Spleen (tissue), 11 donors: ENCODE data around the gene USH2A. TPM values are rescaled to one million over a fixed set of nuclear protein-coding genes. Genes with fewer than 3 reads are reported as not detected.

Experiments used
- DNase-seq: peaks from one replicate; pipeline ENCODE4 v3.0.0-alpha.2; 2020
- H3K27ac ChIP-seq, 8 donors: fragments of 200-600 bp; sonication (generic) in 7 of 8; 1 replicate in 4 of 8; 2 replicates in 4 of 8; pipeline versions ENCODE4 v1.5.0 to v1.8.0; 2016 to 2021; ENCODE audit warnings: inconsistent platforms in 4 of 8, mild to moderate bottlenecking in 4 of 8, moderate library complexity in 1 of 8
- H3K27me3 ChIP-seq, 7 donors: fragments of 200-600 bp; sonication (generic) in 6 of 7; replicated peaks in 1 of 7; 1 replicate in 4 of 7; 2 replicates in 3 of 7; pipeline versions ENCODE4 v1.5.0 to v1.8.0; 2016 to 2021; ENCODE audit warnings: inconsistent platforms in 3 of 7, mild to moderate bottlenecking in 1 of 7
- H3K36me3 ChIP-seq, 6 donors: fragments of 200-600 bp; sonication (generic) in 5 of 6; 1 replicate in 4 of 6; 2 replicates in 2 of 6; pipeline versions ENCODE4 v1.5.0 to v1.8.0; 2016 to 2021; ENCODE audit warnings: inconsistent platforms in 2 of 6
- H3K4me1 ChIP-seq, 6 donors: fragments of 200-600 bp; sonication (generic) in 5 of 6; 1 replicate in 3 of 6; 2 replicates in 3 of 6; pipeline versions ENCODE4 v1.5.0 to v1.8.0; 2016 to 2021; ENCODE audit warnings: inconsistent platforms in 3 of 6
- H3K4me3 ChIP-seq, 8 donors: fragments of 200-600 bp; sonication (generic) in 7 of 8; 1 replicate in 4 of 8; 2 replicates in 4 of 8; pipeline versions ENCODE4 v1.5.0 to v1.8.0; 2016 to 2021; ENCODE audit warnings: inconsistent platforms in 4 of 8, mild to moderate bottlenecking in 4 of 8, moderate library complexity in 2 of 8
- H3K9me3 ChIP-seq, 8 donors: fragments of 200-600 bp; sonication (generic) in 7 of 8; 1 replicate in 4 of 8; 2 replicates in 4 of 8; pipeline versions ENCODE4 v1.5.0 to v1.8.0; 2016 to 2021; ENCODE audit warnings: inconsistent platforms in 4 of 8
- POLR2A ChIP-seq, 3 donors: fragments of 450-650 bp; IDR thresholded peaks; one replicate each; pipeline ENCODE4 v1.5.1; 2017; ENCODE audit warnings: antibody characterized with exemption in 3 of 3, mild to moderate bottlenecking in 1 of 3
- POLR2AphosphoS5 ChIP-seq, 3 donors: sonication (generic); formaldehyde crosslinking; IDR thresholded peaks; one replicate each; pipeline ENCODE4 v1.5.1; 2017; ENCODE audit warnings: antibody characterized with exemption in 3 of 3
- WGBS, 5 donors: extraction: QIAGEN DNeasy Blood & Tissue Kit in 3 of 5; methylation state at CpG; one replicate each; pipeline versions ENCODE4 v1.1.5 to v1.1.7; 2013 to 2018; 5-methylcytosine and 5-hydroxymethylcytosine counted together
- intact Hi-C: fragments of 100-400 bp; cut with DNase I; formaldehyde crosslinking; loops from one replicate; pipeline ENCODE4 v1.15.0; 2023; ENCODE audit warnings: low total_unique reads
- polyA plus RNA-seq, 3 donors: library from polyadenylated mRNA; stranded (reverse); fragments of 200-250 nt; gene quantifications; one replicate each; pipeline ENCODE4 v1.2.1, GENCODE V29; 2013
- total RNA-seq, 7 donors: library from RNA; depleted of rRNA in 3 of 7; stranded (reverse); fragments of >200 nt in 3 of 7; fragmentation: NEBNext Ultra II Directional in 4 of 7; extraction: Animal tissue kit (Norgen Biotek cat#: 25700) in 4 of 7; gene quantifications; one replicate each; pipeline versions ENCODE4 v1.1.0 to v1.2.1, GENCODE V29; 2016 to 2021
- TF ChIP-seq, protein P1 (sequence below), 11 experiments: fragments of 200-600 bp in 7 of 11; fragments of 450-650 bp in 4 of 11; sonication (generic) in 4 of 11; IDR thresholded peaks in 8 of 11; conservative IDR thresholded peaks in 3 of 11; 1 replicate in 7 of 11; 2 replicates in 4 of 11; pipeline versions ENCODE4 v1.4.0 to v1.8.0; 2016 to 2021; ENCODE audit warnings: antibody characterized with exemption in 11 of 11, inconsistent platforms in 4 of 11, mild to moderate bottlenecking in 1 of 11
- donor health status: healthy with polysubstance abuse.
- donor health status: DM: no; HTN: no; CAD: no; lungs with moderate emphysema.
- donor health status: DM: no; HTN: no; CAD: no.
- donor health status: Bipolar disorder and iron deficiency.
- donor health status: healthy.
- donor health status: DM: no; HTN: no; CAD: no.
- donor health status: DM: yes; HTN: yes; CAD: no.

The USH2A gene
- total and polyA plus RNA-seq, 10 donors, result under 0.01 TPM; not detected in 9

DNA sequence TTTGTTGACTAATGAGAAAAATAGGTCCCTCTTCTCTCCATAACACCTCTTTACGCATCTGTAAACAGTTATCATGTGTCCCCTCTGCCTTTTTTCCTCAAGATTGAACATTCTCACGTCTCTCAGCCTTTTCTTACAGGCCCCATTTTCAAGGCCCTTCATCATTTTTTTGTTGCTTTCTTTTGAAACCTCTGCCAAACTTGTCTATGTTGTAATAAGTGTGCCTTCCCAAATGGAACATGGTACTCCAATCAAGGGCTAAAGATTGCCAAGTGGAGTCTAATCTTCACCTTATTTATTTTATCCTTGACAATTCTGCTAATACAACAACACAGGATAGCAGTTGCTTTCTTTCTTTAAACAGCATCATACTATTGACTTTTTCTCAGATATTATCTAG, 280.3 kb downstream of the USH2A start:
- TF ChIP-seq POLR2A (IDR thresholded peaks at IDR 0.05) (no peak), POLR2AphosphoS5 (IDR thresholded peaks at IDR 0.05) (no peak)
- TF ChIP-seq, protein P1, sequence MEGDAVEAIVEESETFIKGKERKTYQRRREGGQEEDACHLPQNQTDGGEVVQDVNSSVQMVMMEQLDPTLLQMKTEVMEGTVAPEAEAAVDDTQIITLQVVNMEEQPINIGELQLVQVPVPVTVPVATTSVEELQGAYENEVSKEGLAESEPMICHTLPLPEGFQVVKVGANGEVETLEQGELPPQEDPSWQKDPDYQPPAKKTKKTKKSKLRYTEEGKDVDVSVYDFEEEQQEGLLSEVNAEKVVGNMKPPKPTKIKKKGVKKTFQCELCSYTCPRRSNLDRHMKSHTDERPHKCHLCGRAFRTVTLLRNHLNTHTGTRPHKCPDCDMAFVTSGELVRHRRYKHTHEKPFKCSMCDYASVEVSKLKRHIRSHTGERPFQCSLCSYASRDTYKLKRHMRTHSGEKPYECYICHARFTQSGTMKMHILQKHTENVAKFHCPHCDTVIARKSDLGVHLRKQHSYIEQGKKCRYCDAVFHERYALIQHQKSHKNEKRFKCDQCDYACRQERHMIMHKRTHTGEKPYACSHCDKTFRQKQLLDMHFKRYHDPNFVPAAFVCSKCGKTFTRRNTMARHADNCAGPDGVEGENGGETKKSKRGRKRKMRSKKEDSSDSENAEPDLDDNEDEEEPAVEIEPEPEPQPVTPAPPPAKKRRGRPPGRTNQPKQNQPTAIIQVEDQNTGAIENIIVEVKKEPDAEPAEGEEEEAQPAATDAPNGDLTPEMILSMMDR (IDR thresholded peaks at IDR 0.05 in 8 of 11, conservative IDR thresholded peaks at IDR 0.05 in 3 of 11), result no peak
- WGBS, 5 donors, result 50 to 70% (median 68%) methylated on average over 2 of the region's 2 CpGs
- H3K36me3 ChIP-seq, result no peaks in the 10 kb centered on the region
- no peaks in the 10 kb centered on the region for H3K27me3 ChIP-seq
- no peak for DNase-seq
- intact Hi-C loops, result no loop called here
- no peak overlapping the region for H3K4me3 ChIP-seq
- no peak overlapping the region for H3K27ac ChIP-seq
- H3K9me3 ChIP-seq, result no peaks in the 10 kb centered on the region
- H3K4me1 ChIP-seq, result no peaks in the 10 kb centered on the region

DNA sequence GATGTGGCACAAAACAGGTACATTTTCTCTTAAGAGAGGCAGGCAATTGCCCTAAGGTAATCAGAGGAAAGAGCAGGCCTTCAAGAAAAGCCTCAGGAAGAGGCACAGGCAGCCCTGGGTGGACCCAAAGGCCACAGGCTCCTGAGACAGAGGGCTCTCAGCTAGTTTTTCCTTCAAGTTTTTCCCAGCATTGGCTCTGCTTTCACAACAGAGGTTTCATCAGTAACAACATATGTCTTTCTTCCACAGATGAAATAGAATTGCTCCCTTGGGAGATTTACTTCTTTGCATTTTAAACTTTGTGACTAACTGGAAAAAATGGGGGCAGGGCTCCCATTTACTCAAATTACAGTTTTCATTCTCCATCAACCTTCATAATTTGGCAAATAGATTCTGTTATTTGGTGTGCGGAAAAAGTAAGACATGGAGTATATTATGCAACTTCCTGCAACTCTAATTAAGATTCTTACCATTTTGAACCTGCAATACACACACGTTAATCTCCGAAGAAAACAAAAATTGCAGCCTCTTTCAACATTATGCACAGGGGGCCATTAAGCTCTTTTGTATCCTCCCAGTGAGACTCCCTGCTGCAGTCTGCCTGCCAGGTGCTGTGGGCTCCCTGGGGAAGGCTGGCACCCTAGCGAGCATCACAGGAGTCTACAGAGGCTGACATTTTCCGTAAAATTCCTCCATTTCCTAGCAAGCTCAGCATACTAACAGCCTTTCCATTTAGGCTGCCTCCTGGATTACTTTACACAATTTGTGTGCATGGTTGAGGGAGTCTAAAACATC, 282.3 kb downstream of the USH2A start:
- H3K4me1 ChIP-seq, result no peaks in the 10 kb centered on the region
- DNase-seq, result no peak
- H3K27ac ChIP-seq, result no peak overlapping the region
- H3K36me3 ChIP-seq, result no peaks in the 10 kb centered on the region
- H3K4me3 ChIP-seq, result no peak overlapping the region
- intact Hi-C loops, result no loop called here
- WGBS, 5 donors, result 51 to 78% (median 66%) methylated on average over 4 to 5 of the region's 5 CpGs
- H3K9me3 ChIP-seq, result no peaks in the 10 kb centered on the region
- H3K27me3 ChIP-seq, result no peaks in the 10 kb centered on the region
- TF ChIP-seq POLR2A (IDR thresholded peaks at IDR 0.05) (no peak), POLR2AphosphoS5 (IDR thresholded peaks at IDR 0.05) (no peak)
- TF ChIP-seq, protein P1 (IDR thresholded peaks at IDR 0.05 in 8 of 11, conservative IDR thresholded peaks at IDR 0.05 in 3 of 11), result no peak

DNA sequence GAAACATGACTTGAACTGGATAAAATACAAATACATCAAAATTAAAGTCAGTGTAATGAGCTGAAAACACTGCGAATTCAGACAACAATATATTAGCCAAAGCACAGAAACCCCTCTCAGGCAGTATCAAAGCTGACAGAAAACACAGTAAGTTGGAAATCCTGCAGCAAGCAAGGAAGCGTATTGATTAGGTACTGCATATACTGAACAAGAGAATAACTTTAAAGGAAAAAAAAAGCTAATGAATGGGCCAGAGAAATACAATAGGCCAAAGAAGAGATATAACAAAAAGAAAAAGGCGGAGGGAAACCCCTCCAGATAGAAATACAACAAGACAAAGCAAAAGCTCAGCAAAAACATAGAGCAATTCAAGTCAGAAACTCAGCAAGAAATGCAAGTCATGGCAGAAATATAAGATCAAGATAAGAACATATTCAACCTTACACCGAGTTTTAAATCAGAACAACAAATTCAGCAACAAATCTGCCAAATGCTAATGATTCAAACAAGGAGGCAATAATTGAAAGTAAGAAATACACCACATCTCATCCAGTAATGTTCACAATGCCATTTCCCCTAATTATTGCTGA, 299.0 kb downstream of the USH2A start:
- Histone ChIP-seq H3K27ac (no peak overlapping the region), H3K9me3 (no peaks in the 10 kb centered on the region), H3K27me3 (no peaks in the 10 kb centered on the region), H3K4me1 (no peaks in the 10 kb centered on the region), H3K4me3 (no peak overlapping the region), H3K36me3 (no peaks in the 10 kb centered on the region)
- WGBS, 5 donors, result 62 to 85% (median 70%) methylated on average over 4 of the region's 4 CpGs
- TF ChIP-seq POLR2AphosphoS5 (IDR thresholded peaks at IDR 0.05) (no peak), POLR2A (IDR thresholded peaks at IDR 0.05) (no peak)
- TF ChIP-seq, protein P1 (IDR thresholded peaks at IDR 0.05 in 8 of 11, conservative IDR thresholded peaks at IDR 0.05 in 3 of 11), result no peak
- intact Hi-C loops, result no loop called here
- DNase-seq, result no peak

DNA sequence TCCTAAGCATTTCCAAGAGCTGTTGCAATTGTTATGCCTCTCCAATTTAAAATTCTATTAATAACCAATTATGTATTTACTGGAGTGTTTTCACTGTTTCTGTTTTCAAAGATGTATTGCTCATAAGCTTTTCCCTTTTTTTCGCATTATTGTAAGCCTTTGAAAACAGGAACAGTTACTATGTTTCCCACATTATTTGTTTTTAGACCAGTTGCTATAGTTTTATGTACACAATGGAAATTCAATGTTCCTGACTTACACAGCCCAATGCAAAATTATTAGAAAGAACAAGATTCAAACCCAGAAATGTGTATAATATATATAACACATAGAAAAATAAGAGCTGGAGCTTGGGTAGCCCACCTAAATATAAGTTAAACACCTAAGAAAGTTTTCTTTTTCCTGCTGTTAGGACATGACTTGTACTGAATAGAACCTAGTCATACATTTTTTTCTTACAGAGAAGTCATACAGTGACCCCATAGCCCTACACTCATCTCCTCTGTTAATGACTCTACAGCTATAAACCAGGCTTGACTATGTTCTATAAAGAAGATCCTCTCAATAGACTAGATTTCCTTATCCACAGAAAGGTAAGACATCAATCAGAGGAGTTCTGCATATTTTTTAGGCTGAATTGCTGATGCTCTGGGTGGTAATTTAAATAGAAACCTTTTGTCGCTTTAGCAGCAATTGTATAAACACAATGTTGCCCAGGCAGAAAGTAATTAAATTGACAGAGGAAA, 299.6 kb downstream of the USH2A start:
- no peaks in the 10 kb centered on the region for H3K9me3 ChIP-seq
- WGBS, 5 donors, result 0 to 89% (median 65%) methylated on average over 2 of the region's 2 CpGs
- intact Hi-C loops, result no loop called here

More for the DNA sequence above, 299.6 kb downstream of the USH2A start:
- TF ChIP-seq POLR2AphosphoS5 (IDR thresholded peaks at IDR 0.05) (no peak), POLR2A (IDR thresholded peaks at IDR 0.05) (no peak)
- DNase-seq, result no peak
- no peaks in the 10 kb centered on the region for H3K4me1 ChIP-seq
- H3K27me3 ChIP-seq, result no peaks in the 10 kb centered on the region
- no peak overlapping the region for H3K4me3 ChIP-seq
- H3K36me3 ChIP-seq, result no peaks in the 10 kb centered on the region
- H3K27ac ChIP-seq, result no peak overlapping the region
